Loucy (cell line): Measurements from ENCODE around the gene RTN3.

Experiments used
- H2AFZ ChIP-seq: fragments of 200-600 bp; sonication (generic); 2 replicates; pipeline ENCODE4 v1.6.0; 2016; ENCODE audit warnings: antibody characterized with exemption, mild to moderate bottlenecking, low read length, moderate library complexity
- H3F3A ChIP-seq: fragments of 200-600 bp; 2 replicates; pipeline ENCODE4 v1.6.0; 2016; ENCODE audit warnings: antibody characterized with exemption, low read depth, mild to moderate bottlenecking
- H3K27me3 ChIP-seq: fragments of 200-600 bp; sonication (generic); 2 replicates; pipeline ENCODE4 v1.6.1; 2014; ENCODE audit warnings: low read length, mild to moderate bottlenecking; ENCODE audit not compliant: insufficient read depth, poor library complexity, severe bottlenecking
- H3K36me3 ChIP-seq: fragments of 200-600 bp; sonication (generic); 2 replicates; pipeline ENCODE4 v1.6.1; 2016; ENCODE audit warnings: low read length; ENCODE audit not compliant: insufficient read depth
- H3K4me1 ChIP-seq: fragments of 200-600 bp; sonication (generic); 2 replicates; pipeline ENCODE4 v1.5.1; 2014; ENCODE audit warnings: low read length, mild to moderate bottlenecking; ENCODE audit not compliant: insufficient read depth, poor library complexity, severe bottlenecking
- H3K4me2 ChIP-seq: fragments of 200-600 bp; sonication (generic); 2 replicates; pipeline ENCODE4 v1.6.0; 2014; ENCODE audit warnings: antibody characterized with exemption, low read length, low read depth, mild to moderate bottlenecking; ENCODE audit not compliant: poor library complexity, severe bottlenecking
- H3K4me3 ChIP-seq: fragments of 200-600 bp; sonication (generic); 2 replicates; pipeline ENCODE4 v1.5.1; 2014; ENCODE audit warnings: low read length, mild to moderate bottlenecking, mixed read lengths; ENCODE audit not compliant: poor library complexity, severe bottlenecking
- H3K79me2 ChIP-seq: fragments of 200-600 bp; sonication (generic); 2 replicates; pipeline ENCODE4 v1.6.1; 2014; ENCODE audit warnings: low read length; ENCODE audit not compliant: insufficient read depth
- H3K9ac ChIP-seq: fragments of 200-600 bp; sonication (generic); 2 replicates; pipeline ENCODE4 v1.6.0; 2014; ENCODE audit warnings: mild to moderate bottlenecking, low read depth, low read length, moderate library complexity; ENCODE audit not compliant: poor library complexity, severe bottlenecking
- H3K9me2 ChIP-seq: fragments of 200-600 bp; sonication (generic); replicated peaks from 2 replicates; pipeline ENCODE4 v1.6.1; 2016; ENCODE audit warnings: low read depth, low read length, mixed read lengths
- H3K9me3 ChIP-seq: fragments of 200-600 bp; sonication (generic); 2 replicates; pipeline ENCODE4 v1.6.1; 2014; ENCODE audit warnings: mild to moderate bottlenecking, antibody characterized with exemption, low read length, low read depth; ENCODE audit not compliant: insufficient read depth
- H4K20me1 ChIP-seq: fragments of 200-600 bp; sonication (generic); 2 replicates; pipeline ENCODE4 v1.6.0; 2014; ENCODE audit warnings: antibody characterized with exemption, low read length, mild to moderate bottlenecking; ENCODE audit not compliant: insufficient read depth, poor library complexity, severe bottlenecking
- EZH2phosphoT487 ChIP-seq: fragments of 200-600 bp; IDR thresholded peaks from 2 replicates; pipeline ENCODE4 v1.6.1; 2018; ENCODE audit warnings: antibody characterized with exemption, mild to moderate bottlenecking, moderate library complexity, borderline replicate concordance
- TF ChIP-seq, protein P1 (sequence below): fragments of 200-600 bp; sonication (generic); conservative IDR thresholded peaks from 2 replicates; pipeline ENCODE4 v1.5.1; 2014; ENCODE audit warnings: mild to moderate bottlenecking, antibody characterized with exemption, low read length

RTN3 gene

GRCh38 chr11:63783925-63784592 lies 102.8 kb downstream of the RTN3 start:
- TF ChIP-seq, protein P1, sequence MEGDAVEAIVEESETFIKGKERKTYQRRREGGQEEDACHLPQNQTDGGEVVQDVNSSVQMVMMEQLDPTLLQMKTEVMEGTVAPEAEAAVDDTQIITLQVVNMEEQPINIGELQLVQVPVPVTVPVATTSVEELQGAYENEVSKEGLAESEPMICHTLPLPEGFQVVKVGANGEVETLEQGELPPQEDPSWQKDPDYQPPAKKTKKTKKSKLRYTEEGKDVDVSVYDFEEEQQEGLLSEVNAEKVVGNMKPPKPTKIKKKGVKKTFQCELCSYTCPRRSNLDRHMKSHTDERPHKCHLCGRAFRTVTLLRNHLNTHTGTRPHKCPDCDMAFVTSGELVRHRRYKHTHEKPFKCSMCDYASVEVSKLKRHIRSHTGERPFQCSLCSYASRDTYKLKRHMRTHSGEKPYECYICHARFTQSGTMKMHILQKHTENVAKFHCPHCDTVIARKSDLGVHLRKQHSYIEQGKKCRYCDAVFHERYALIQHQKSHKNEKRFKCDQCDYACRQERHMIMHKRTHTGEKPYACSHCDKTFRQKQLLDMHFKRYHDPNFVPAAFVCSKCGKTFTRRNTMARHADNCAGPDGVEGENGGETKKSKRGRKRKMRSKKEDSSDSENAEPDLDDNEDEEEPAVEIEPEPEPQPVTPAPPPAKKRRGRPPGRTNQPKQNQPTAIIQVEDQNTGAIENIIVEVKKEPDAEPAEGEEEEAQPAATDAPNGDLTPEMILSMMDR: no peak
- no peak for TF ChIP-seq EZH2phosphoT487
- Histone ChIP-seq H3K36me3 (no peaks in the 10 kb centered on the region), H3K4me1 (peaks cover 7% of the 10 kb centered on the region), H3K9ac (peak overlapping the region; percentile 47), H3K9me2 (no peaks in the 10 kb centered on the region), H2AFZ (peak overlapping the region; percentile 95), H3F3A (no peaks in the 10 kb centered on the region), H3K4me3 (peak overlapping the region; percentile 17), H3K27me3 (no peaks in the 10 kb centered on the region), H3K4me2 (peak overlapping the region; percentile 52), H3K9me3 (no peaks in the 10 kb centered on the region), H4K20me1 (no peaks in the 10 kb centered on the region), H3K79me2 (no peaks in the 10 kb centered on the region)

DNA sequence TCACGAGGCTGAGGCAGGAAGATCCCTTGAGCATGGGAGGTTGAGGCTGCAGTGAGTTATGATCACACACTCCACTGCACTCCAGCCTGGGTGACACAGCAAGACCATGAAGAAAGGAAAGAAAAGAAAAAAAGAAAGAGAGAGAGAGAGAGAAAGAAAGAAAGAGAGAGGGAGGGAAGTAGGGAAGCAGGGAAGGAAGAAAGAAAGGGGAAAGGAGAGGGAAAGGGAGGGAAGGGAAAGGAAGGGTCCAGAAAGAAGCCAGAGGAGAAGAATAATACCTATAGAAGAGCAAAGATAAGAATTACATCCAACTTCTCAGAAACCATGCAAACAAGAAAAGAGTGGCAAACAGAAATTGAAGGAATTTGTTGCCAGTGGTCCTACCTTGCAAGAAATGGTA lies 104.5 kb downstream of the RTN3 start:
- H3K9me2 ChIP-seq: no peaks in the 10 kb centered on the region
- H3K27me3 ChIP-seq: no peaks in the 10 kb centered on the region
- H3K4me3 ChIP-seq: no peak overlapping the region
- no peaks in the 10 kb centered on the region for H3K36me3 ChIP-seq
- H3K4me1 ChIP-seq: peaks cover 7% of the 10 kb centered on the region
- no peaks in the 10 kb centered on the region for H3F3A ChIP-seq
- H3K79me2 ChIP-seq: no peaks in the 10 kb centered on the region
- TF ChIP-seq EZH2phosphoT487: no peak
- TF ChIP-seq, protein P1: no peak
- H3K9me3 ChIP-seq: no peaks in the 10 kb centered on the region
- no peak overlapping the region for H3K9ac ChIP-seq
- no peak overlapping the region for H2AFZ ChIP-seq
- H3K4me2 ChIP-seq: no peak overlapping the region
- H4K20me1 ChIP-seq: no peaks in the 10 kb centered on the region

- Histone ChIP-seq H2AFZ (no peak overlapping the region), H3K9ac (no peak overlapping the region), H3K4me2 (no peak overlapping the region), H3K4me3 (no peak overlapping the region), H4K20me1 (no peaks in the 10 kb centered on the region), H3K9me2 (no peaks in the 10 kb centered on the region), H3K79me2 (no peaks in the 10 kb centered on the region), H3K36me3 (no peaks in the 10 kb centered on the region), H3K27me3 (no peaks in the 10 kb centered on the region), H3K4me1 (no peaks in the 10 kb centered on the region), H3F3A (no peaks in the 10 kb centered on the region), H3K9me3 (no peaks in the 10 kb centered on the region)
- TF ChIP-seq EZH2phosphoT487: no peak
- TF ChIP-seq, protein P1: no peak
These were observed 110.3 kb downstream of the RTN3 start for GRCh38 chr11:63791495-63792167.
